ENCODE measurements around the gene APMAP. TPM values are rescaled to one million over a fixed set of nuclear protein-coding genes. Genes with fewer than 3 reads are reported as not detected.

APMAP gene
- total and polyA plus RNA-seq, 9 donors = 23.5 to 103 (median 45.8) TPM

- intact Hi-C loops (cut with DNase I) = no loop called here
- 23 to 43% (median 28%) methylated on average over 7 of the region's 7 CpGs for WGBS, 3 donors
- TF ChIP-seq CTCF (IDR thresholded peaks at IDR 0.05) (no peak), EP300 (IDR thresholded peaks at IDR 0.05) (no peak), POLR2A (IDR thresholded peaks at IDR 0.05) (no peak)
- Histone ChIP-seq H3K36me3 (no peaks in the 10 kb centered on the region), H3K27me3 (no peaks in the 10 kb centered on the region), H3K27ac (no peak overlapping the region), H3K4me3 (no peak overlapping the region), H3K4me1 (ENCODE audit: insufficient read depth) (peaks cover 45% of the 10 kb centered on the region), H3K9me3 (no peaks in the 10 kb centered on the region)
- DNase-seq = no peak
Measured at GRCh38 chr20:25036331-25036936, 43.9 kb upstream of the APMAP start.

GRCh38 chr20:25035921-25036320 is 43.4 kb upstream of the APMAP start:
- no peak overlapping the region for H3K27ac ChIP-seq
- 26 to 39% (median 36%) methylated on average over 4 of the region's 4 CpGs for WGBS, 3 donors
- H3K9me3 ChIP-seq = no peaks in the 10 kb centered on the region
- peak in 1 of 5 donors; percentile 4 for DNase-seq
- H3K27me3 ChIP-seq = no peaks in the 10 kb centered on the region
- intact Hi-C loops (cut with DNase I) = no loop called here
- no peak overlapping the region for H3K4me3 ChIP-seq
- H3K36me3 ChIP-seq = no peaks in the 10 kb centered on the region
- TF ChIP-seq EP300 (IDR thresholded peaks at IDR 0.05) (no peak), CTCF (IDR thresholded peaks at IDR 0.05) (no peak), POLR2A (IDR thresholded peaks at IDR 0.05) (no peak)
- H3K4me1 ChIP-seq (ENCODE audit: insufficient read depth) = peaks cover 43% of the 10 kb centered on the region

- H3K36me3 ChIP-seq = no peaks in the 10 kb centered on the region
- peak in 1 of 5 donors; percentile 17 for DNase-seq
- H3K27ac ChIP-seq = peak overlapping the region in 1 of 2 donors; percentile 50
- H3K4me3 ChIP-seq = no peak overlapping the region
- intact Hi-C loops (cut with DNase I) = no loop called here
- WGBS, 3 donors = 35 to 43% (median 37%) methylated on average over 3 of the region's 3 CpGs
- H3K27me3 ChIP-seq = no peaks in the 10 kb centered on the region
- no peak for TF ChIP-seq POLR2A (IDR thresholded peaks at IDR 0.05)
- TF ChIP-seq CTCF (IDR thresholded peaks at IDR 0.05) = no peak
- no peak for TF ChIP-seq EP300 (IDR thresholded peaks at IDR 0.05)
- peaks cover 31% of the 10 kb centered on the region for H3K4me1 ChIP-seq (ENCODE audit: insufficient read depth)
- no peaks in the 10 kb centered on the region for H3K9me3 ChIP-seq
Measured at GRCh38 chr20:25033924-25034300, 41.4 kb upstream of the APMAP start.

- DNase-seq = peak in 1 of 5 donors; percentile 9
- no peaks in the 10 kb centered on the region for H3K36me3 ChIP-seq
- no peak overlapping the region for H3K4me3 ChIP-seq
- no peak for TF ChIP-seq EP300 (IDR thresholded peaks at IDR 0.05)
- TF ChIP-seq CTCF (IDR thresholded peaks at IDR 0.05) = no peak
- TF ChIP-seq POLR2A (IDR thresholded peaks at IDR 0.05) = no peak
- H3K4me1 ChIP-seq (ENCODE audit: insufficient read depth) = peaks cover 27% of the 10 kb centered on the region
- H3K27me3 ChIP-seq = no peaks in the 10 kb centered on the region
- H3K9me3 ChIP-seq = no peaks in the 10 kb centered on the region
- H3K27ac ChIP-seq = peak overlapping the region in 1 of 2 donors; percentile 60
- intact Hi-C loops (cut with DNase I) = no loop called here
- WGBS, 3 donors = 52 to 54% (median 52%) methylated on average over 6 of the region's 6 CpGs
Measured at GRCh38 chr20:25033265-25033923, 40.8 kb upstream of the APMAP start.

Data from ovary (tissue), 9 donors.